HG03025 (cell line): ENCODE measurements around the gene LEF1.
"Not testable (repeated sequence)": the region's sequence is repeated elsewhere in the genome, so short reads cannot be mapped to it uniquely, and the experiment has no call there.

Source experiments
- ATAC-seq: cut with Tn5 transposase; IDR thresholded peaks from one replicate; pipeline ENCODE4 v1.9.1; 2021; ENCODE audit warnings: mild to moderate bottlenecking, moderate library complexity; ENCODE audit not compliant: unreplicated experiment, low FRiP score

Gene LEF1

DNA sequence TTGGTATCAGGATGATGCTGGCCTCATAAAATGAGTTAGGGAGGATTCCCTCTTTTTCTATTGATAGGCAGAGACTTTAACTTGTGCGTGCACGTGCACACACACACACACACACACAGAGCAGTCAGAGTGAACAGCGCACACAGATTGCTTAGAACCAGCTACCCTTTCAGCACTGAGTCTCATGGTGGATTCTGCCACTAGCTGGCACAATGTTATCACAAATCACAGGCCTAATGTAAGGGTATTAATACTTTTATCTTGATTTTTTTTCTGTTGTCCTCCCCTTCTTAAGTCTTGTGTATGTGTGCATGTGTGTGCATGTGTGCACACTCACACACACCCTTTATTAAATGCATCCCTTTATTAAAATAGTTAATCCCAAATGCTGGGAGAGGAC is 125.8 kb downstream of the LEF1 start:
- no peak for ATAC-seq

DNA sequence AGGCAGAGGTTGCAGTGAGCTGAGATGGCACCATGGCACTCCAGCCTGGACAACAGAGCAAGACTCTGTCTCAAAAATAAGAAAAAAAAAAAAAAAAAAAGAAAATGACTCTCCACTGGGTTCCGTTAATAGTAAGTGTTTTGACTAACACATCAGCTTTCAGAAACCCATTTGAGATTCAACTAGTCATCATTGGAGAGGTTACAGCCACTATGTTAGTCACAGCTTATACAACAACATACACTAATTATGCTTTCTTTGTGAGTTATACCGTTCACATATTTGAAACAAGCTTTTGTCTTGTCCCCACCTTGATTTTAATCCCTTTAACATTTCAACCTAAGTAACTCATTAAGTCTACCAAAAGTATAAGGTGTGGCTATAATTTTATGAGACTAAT is 130.8 kb downstream of the LEF1 start:
- ATAC-seq = no peak

DNA sequence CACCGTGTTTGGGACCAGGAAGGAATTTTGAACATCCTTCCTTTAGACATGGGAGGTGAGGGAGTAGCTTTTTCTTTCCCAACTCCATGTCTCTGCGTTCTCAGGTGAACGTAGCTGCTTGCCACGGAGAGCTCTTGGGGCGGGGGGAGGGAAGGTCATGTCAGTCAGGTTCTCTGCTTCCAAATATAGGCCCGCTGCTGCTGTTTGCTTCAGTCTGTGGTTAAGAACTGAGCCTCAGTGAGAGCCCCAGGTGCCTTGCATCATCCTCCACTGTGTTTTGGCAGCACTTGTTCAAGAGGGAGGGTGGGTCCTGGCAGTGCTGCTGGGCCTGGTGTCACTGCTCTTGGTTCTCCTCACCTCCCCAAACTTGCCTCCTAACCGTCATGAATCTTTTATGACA is 132.5 kb downstream of the LEF1 start:
- ATAC-seq = peak; percentile 80

DNA sequence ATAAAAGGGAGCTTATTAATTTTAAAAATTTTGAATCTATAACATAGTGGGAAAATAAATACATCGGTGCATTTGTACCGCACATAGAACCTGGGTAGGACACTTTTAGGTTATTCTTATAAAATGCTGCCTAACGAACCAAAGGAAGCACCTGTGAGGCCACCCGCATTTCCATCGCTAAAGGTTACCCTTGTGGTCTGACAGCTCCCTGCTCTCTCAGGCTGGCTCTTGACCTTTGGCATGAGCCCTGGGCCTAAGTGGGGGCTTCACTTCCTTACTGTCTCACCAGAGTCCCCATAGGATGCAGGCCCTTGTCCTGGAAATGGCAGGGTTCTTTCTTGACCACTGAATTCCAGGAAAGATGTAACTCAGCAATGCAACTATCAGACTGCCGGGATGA is 133.0 kb downstream of the LEF1 start:
- peak; percentile 36 for ATAC-seq

DNA sequence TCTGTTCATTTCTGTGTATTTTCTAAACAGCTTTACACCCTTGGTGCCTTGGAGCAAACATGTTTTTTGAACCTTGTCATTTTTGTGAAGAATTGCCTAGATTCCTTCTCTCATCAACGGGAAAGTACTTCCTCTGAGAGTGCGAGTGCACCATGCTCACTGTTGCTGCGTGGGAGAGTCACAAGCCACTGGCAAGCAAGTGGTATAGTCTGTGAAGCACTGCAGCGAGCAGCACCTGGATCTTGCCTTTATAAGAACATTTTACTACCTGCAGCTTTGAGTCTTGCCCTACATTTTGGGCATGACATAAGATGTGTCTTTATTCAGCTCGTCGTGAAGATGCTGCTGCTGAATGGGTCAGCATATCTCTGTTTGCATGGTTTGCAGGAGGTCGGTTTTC is 134.2 kb downstream of the LEF1 start:
- no peak for ATAC-seq

DNA sequence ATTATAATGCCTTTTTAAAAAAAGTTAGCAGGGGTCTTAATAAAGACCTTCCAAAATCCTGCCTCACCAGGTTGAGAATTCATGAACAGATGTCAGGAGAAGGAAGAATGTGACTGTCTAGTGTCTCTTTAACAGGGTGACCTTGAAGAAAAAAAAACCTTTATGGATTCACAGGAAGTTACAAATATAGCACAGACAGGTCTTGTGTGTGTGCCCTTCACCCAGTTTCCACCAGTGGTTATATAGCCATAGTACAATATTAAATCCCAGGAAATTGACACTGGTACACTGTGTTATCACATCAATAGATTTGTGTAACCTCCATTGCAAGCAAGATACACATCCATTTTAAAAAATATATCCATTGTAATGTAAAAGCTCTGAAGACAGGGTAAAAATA is 135.4 kb downstream of the LEF1 start:
- no peak for ATAC-seq

DNA sequence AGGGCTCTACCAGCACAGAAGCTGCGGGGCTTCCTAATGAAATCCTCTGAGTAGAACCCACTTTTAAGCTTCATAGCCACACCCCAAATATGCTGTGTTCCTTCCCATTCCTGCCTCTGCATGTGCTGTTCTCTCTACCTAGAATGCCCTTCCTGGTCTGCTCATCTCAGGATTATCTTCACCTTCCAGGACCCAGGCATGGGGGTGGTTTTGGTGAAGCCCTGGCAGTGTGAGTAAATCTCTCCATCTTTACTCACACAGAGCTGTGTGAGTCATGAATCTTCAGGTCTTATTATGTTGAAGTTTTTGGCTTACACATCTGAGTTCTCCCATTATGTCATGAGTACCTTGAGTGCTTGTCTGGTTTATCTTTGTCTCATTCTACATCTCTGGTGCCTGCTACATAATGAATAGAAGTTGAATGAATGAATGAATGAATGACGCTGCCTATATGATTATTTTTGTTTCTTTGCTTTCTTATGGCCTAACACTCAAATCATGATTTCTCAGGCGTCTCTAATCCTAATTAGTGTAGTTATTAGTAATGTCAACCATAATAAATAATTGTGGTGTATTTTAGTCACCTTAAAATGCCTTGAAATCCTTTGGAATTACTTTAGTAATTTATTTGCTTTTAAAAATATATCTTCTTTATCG is 137.2 kb downstream of the LEF1 start:
- ATAC-seq = no peak

DNA sequence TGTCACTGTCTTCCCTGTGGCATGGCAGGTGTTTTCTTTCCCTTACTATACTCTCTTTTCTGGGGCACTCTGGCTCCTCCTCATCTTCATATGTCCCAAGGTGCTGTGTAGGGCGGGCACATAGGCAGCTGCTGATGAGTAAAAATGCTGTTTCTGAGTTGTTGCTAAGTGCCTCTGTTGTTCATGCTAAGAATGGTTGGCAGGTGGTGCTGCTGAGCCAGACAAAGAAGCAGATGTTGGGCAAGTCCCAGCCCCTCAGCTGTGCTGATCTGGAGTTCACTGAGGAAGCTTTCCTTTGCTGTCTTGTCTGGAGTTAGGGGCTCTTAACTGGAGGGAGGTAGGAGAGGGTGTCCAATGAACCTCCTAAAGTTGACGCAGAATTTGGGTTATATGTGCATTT is 138.4 kb downstream of the LEF1 start:
- peak; percentile 84 for ATAC-seq

DNA sequence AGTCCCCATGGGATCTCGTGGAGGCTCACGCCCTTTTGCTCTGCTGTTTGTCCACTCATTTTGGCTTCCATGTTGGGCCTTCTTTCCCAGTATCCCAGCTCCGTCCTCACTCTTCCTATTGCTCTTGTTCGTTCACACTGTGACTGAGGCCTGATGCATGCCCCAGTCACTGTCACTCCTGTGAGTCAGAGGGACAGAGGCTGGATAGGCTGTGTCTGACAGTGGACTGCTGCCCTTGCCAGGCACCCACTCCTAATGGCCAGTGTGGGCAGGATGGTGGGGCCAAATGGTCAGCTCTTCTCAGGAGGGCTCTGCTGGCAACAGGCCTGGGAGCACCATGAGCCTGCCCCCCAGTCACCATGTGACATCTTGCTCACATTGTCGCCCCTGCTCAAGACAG is 139.0 kb downstream of the LEF1 start:
- ATAC-seq = no peak

DNA sequence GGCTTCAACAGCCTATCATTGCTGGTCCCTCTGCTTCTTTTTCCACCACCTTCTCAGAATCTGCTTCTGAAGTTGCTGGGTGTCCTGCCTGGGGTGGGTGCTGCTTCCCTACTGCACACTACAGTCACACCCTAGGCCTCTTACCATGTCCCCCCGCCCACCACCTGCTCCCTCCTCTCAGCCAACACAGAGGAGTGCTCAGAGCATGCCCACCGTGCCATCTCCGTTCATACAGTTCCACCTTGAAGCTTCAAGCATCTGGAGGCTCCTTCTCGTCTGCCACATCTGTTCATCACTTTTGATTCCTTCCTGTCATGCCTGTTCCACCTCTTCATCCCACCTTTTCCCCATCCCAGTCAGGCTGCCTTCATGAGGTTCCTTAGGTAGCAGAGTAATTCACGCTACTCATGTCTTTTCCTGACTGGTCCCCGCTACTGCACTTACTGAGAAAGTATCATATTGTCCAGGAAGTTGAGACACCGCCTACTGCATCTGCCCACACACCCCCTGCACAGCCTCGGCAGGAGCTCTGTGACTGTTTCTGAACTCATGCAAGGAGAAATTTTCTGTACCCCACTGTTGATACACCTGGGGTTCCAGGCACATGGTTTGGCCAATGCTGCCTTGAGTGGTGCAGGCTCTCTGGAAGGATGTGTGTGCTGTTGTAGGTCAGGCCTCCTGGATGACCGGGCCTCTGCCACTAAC is 139.6 kb downstream of the LEF1 start:
- no peak for ATAC-seq

DNA sequence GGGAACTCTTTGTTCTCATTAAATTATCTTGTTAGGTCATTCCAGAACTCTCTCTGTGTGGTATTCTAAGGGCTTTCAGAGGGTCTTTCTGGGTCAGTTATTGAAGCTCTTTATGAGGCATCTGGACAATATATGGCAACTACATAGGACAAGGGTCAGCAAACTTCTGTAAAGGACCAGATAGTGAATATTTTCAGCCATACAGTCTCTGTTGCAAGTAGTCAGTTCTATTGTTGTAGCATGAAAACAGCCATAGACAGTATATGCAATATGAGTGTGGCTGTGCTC is 143.9 kb downstream of the LEF1 start:
- ATAC-seq = no peak

DNA sequence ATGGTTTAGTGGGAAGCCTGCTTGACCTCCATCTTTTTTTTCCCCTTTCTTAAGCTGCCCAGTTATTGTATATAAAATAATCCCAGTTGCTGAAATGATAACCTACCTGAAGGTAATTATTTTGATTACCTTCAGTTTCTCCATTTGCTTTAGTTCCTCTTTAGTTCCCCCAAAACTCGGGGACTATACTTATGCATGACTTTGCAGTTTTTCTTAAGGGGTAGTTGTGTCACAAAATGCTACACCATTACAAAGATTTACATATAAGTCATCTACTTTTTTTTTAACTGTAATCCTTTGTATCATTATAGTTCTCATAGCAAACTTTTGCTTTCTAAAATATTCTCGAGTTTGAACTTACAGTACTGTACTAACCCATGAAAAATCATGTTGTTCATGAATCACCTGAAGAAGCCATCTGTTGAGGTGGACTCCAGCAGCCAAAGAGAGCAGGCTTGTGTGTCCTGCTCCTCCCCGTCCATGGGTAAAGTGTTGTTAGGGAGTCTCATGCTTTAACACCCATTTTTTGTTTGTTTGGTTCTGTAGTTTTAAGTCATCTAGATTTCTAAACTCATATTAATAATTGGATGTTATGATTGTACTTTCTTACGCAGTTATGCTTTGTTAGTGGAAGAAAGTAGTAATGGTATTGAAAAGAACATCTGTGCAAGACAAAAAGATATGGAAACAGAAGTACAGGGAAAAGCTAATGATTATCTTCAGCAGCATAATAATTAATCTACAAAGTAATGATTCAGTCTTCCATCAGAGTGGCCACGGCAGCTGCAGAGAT is 144.5 kb downstream of the LEF1 start:
- no peak for ATAC-seq

DNA sequence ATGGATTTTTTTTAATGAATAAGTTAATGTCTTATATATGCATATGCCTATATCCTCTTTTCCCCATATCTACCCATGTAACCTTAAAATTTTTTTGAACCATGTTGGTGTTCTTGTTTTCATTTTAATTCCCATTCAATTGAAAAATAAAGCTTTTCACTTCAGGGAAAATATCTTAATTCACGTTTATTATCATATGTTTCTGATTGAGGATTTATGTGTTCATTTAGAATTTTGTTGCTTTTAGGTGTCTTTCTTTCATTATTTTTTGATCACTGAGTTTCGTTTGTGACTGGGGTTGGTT is 149.9 kb downstream of the LEF1 start:
- no peak for ATAC-seq

DNA sequence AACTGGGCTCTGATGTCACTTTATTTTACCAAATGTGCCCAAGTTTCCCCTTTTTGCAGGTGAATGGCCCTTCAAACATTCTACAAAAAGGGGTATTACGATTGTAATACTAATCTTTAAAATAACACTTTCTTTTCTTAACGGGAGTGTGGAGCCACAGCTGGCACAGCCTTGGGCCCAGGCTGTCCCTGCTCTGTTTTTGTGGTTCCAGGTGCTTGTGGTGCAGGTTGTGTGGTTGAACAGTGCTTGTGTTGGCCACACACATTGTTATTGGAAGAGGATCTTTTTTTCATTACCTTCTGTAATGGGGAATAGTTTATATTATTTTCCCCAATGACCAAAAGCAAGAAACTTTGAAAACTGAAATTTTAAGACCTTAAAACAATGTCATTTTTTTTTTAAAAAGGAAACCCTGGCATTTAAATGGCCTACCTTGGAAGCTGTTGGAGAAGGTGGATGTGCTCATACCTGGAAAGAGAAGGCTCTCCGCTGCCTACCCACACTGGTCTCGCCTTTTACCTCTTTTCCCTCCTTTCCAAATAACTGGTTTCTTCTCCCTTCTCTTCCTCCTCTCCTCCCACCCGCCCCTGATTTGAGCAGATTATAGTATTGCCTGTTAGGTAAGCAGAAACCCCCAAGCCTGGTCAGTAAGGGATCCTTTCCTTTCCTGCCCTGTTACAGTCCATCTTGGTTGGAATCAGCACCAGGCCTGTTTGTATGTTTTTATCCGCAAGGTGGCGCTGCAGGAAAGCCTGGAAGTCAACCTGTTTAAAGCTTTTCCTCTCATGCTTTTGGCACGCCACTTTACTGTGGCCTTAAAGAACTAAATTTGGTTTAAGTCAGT is 150.5 kb downstream of the LEF1 start:
- no peak for ATAC-seq

DNA sequence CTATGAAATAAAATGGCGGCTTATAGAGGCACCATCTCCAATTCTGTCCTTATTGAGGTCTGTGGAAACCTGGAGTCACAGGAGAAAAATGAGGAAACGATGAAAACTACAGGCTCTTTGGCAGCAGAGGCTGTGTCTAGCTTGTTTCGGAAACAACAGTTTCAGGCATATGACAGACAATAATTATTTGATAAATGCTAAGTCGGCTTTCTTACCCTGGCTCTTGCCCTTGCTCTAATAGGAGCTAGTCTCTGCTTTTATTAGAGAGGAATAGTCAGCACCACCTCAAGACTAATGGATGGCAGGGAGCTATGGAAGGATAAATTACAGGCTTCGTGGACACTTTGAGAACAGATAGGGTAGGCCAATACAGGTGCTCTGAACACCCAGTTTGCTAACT is 154.8 kb downstream of the LEF1 start:
- no peak for ATAC-seq

DNA sequence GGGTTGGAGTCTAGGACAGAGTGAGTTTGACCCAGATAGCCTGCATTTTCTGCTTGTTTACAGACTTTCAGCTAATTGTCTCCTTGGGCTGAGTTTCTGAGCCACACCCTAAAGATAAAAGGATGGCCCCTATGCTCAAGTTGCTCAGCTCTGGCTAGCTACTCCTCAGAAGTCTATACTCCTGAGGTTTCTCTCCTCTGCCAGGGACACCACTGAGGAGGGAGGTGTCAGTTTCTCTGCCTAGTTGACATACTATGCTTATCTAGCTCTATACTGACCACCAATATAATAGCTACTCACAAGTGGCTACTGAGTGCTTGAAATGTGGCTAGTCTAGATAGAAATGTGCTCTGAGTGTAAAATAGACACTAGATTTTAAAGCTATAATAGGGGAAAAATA is 155.4 kb downstream of the LEF1 start:
- no peak for ATAC-seq

DNA sequence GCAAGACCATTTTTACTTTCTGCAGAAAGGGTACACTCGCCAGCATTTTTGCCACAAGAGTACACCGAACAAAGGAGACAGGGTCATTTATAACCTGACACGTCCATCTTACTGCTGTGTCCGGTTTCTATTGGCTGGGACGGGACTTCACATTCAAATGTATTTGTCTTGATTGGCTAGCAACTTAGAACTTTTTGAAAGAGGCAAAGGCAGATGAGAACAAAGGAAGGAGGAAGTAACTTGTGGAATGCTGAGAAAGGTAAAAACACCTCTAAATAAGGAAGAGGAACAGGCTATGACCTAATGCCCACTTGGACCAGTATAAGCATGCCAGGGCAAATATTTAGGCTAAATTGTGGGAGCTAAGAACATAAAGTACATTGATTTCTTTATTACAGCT is 156.3 kb downstream of the LEF1 start:
- not testable (repeated sequence) for ATAC-seq

DNA sequence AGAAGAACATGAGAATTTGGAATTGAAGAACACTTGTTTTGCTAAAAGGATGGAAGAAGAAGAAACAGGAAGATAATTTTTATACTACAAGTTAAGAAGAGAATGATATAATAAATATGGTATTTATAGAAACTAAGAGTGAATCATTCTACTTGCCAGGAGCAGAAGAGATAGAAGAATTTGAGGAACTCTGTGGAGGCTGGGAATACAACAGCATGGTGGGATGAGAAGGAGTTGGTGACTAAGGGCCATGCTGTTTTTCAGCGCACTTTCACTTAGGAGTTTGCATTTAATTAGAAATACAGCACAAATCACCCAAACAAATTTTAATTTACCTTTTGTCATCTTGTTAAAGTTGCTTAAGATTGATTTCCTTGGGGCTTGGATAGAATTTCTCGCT is 158.6 kb downstream of the LEF1 start:
- no peak for ATAC-seq

DNA sequence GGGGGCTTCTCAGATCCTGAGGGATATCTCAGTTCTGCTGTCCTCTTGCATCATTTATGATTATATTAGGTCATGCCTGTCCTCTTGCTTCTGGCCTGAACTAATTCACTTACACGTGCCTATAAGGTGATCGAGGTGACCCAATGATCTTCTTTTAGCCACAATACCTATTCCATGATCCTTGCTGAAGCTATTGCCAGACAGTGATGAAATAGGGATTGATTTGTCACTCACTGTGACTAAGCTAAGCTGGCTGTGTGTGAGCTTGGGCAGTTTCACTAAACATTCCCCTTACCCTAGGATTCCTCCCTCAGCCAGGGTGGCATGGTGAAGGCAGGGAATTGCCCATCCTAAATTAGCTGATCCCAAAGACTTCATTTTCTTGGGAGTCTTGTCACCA is 160.0 kb downstream of the LEF1 start:
- ATAC-seq = no peak

DNA sequence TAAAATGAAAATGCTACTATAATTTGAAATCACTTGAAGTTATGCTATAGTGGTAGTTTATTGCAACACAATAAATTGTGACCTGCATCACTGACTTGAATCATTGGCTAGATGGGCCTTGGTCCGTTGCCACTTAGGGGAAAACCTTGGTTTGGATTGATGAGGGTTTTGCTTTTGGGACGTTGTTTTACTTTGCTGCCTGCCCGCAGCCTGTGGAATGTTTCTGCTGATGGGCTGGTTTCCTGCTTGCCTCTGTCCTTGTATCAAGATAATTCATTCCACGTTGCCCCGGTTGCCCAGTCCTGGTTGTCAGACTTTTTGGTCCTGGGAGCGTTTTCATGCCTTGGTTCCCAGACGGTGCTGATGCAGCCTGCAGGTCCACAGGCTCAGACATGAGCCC is 160.7 kb downstream of the LEF1 start:
- ATAC-seq = no peak

DNA sequence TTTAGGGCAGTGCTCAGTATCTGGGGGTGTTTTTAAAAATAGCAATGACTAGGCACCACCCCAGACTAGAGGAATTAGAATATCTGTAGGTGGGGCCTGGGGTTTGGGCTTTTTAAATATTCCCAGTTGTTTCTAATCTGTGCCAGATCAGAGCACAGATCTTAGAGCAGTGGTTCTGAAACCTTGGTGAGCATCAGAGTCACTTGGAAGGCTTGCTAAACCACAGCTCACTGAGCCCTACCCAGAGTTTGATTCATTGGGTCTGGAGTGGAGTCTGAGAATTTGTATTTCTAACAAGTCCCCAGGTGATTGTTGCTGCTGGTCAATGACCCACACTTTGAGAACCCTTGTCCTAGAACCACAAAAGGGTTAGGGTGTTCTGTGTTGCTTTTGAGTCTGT is 162.4 kb downstream of the LEF1 start:
- ATAC-seq = no peak
